NCI-H82 treated with DMSO at 0.1 percent for 48 hours (cell line): Measurements from ENCODE around the gene STK35.

Experiments used
- DNase-seq: peaks from one replicate; lab custom pipeline; 2025; ENCODE audit not compliant: unreplicated experiment; lab: John Stamatoyannopoulos, UW

STK35 gene

GRCh38 chr20:2133318-2134183 lies 31.9 kb downstream of the STK35 start:
- no peak for DNase-seq

- DNase-seq: no peak
Observed at GRCh38 chr20:2135013-2135412, 33.4 kb downstream of the STK35 start.

DNA sequence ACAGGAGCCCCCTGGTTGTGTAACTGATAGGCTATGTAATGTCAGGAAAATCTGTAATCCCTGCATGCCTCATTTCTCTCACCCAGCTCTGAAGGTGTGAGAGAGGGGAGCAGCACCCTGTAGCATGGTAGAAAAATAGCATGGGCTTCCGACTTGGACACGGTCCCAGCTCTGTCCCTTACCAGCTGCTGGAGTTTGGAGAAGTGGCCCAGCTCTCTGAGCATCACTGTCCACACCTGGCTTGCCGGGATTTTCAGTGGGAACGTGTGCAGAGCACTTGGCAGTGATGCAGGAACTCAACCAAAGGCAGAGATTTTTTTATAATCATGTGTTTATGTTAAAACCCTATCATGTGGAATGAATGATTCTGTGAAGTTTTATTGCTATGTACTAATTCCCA lies 34.6 kb downstream of the STK35 start:
- no peak for DNase-seq

- DNase-seq: no peak
Observed at GRCh38 chr20:2137552-2138201, 36.0 kb downstream of the STK35 start.

GRCh38 chr20:2138396-2138795 lies 36.8 kb downstream of the STK35 start:
- DNase-seq: no peak

GRCh38 chr20:2139250-2139649 lies 37.6 kb downstream of the STK35 start:
- DNase-seq: peak; percentile 79

DNA sequence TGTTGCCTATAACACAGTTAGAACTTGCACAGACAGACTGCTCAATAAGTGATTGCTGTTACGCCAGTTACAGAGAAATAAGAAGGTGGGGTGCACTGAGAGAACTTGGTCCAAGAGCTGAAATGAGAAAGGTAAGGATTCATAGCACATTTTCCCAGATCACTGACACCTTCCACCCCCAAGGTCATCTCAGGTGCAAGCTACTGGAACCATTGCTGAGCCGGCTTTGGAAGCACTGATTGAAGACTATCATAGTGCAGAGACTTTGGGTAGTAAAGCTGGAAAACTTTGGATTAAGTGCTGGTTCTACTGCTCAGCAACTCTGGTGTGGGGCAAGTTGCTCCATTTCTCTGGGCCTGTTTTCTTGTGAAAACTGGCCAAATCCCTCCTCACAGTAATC lies 38.1 kb downstream of the STK35 start:
- DNase-seq: no peak

GRCh38 chr20:2140561-2140960 lies 38.9 kb downstream of the STK35 start:
- no peak for DNase-seq

DNA sequence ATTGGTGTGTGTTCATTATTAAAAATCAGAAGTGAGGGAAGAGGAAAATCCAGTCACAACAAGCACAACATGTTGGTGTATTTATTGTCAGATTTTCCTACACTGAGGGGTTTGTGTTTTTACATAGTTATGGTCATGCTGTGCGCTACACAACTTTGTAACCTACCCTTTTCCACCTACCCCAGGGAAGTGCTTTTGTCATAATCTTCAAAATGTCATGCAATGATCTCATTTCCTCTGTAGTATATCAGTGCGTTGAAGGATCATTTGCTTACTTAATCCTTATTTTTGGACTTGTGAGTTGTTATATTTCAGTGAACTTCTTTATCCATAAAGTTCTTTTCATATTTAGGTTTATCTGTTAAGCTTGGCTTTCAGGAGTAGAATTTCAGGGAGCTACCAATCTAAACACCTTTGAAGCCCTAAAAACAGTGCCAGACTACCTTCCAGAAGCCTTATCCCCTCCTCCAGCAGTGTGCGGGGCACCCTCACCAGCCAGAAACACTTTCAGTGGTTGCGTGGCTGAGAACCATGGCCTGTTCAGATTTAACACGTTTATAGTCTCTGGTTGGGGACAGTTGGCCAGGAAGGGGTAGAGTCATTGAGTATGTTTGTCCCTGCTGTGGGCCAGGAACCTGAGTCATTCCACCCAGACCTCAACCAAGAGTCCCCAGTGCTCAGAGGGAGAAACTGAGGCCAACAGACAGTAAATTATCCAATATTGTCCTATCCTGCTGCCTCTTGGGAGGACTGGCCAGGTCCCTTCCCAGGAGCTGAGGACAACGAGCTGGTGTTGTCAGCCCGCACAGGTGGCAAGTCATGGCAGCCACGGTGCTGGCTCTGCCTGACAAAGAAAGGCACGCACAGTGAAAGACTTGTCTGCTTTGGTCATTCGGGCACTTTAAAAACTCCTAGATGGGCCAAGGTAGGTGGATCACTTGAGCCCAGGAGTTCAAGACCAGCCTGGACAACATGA lies 40.3 kb downstream of the STK35 start:
- DNase-seq: no peak

DNA sequence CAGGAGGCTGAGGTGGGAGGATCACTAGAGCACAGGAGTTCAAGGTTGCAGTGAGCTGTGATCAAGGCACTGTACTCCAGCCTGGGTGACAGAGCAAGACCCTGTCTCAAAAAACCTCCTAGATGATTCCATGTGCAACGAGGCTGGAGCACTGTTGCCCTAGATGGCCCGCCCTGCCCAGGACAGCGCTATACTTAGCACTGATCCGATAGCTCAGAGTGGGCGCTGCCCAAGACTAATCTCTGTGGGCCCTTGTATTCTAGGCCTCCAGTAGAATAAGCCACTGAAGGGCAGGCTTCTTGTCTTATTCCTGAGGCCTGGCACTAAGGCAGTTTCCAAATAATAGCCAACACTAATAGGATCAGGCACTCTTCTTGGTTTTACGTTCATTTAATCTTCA lies 41.0 kb downstream of the STK35 start:
- no peak for DNase-seq

- no peak for DNase-seq
Observed at GRCh38 chr20:2143594-2143993, 42.0 kb downstream of the STK35 start.

- no peak for DNase-seq
Observed at GRCh38 chr20:2144850-2145249, 43.2 kb downstream of the STK35 start.

DNA sequence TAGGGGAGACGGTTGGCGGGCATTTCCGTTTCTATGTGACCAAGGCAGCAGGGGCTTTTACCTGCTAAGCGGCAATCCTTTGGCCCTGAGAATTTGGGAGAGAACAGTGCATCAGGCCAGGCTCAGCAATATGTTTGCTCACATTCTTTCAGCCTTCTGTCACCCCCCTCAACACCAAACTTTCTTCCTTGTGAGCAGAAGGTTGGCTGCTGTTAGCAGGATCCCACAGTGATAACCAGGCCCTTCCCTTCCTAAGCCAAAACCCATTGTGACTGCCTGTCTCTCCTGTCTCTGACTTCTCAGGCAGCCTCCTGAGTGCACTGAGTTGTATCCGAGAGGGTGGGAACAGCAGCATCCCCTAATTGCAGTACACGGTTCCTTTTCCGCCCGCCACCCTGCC lies 43.7 kb downstream of the STK35 start:
- no peak for DNase-seq

DNA sequence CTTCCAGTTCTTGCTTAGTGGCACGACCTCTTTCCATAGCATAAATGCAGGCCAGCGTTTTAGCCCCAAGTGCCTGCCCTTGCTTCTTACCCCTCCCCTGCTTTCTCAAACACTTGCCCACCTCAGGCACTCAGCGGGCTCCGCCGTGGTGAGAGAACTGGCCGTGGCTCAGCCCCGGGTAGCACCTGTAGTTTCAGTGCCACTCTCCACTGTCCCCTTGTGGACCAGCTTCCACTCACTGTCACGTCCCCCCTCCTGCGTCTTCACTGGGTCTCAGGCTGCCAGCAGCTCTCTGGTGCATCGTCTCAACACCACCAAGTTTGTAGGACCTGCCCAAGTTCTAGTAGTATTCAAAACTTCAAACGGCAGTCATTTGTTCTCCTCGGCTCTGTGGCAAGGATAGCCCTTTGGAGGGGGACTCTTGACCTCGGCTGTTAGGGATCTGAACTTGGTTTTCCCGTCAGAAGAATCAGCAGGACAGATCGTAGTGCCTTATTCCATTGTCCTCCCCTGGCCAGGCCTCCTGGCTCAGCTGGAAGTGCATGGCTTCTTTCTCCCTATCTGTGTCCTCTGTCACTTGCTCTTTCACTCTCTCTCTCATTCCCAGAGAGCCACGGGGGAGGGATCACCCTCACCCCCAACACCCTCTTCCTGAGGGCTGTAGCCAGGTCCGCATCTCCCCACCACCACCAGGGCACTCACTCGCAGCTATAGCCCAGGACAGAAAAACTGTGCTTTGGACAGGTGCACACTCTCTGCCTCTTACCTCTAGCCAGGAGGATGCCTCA lies 44.6 kb downstream of the STK35 start:
- DNase-seq: no peak

DNA sequence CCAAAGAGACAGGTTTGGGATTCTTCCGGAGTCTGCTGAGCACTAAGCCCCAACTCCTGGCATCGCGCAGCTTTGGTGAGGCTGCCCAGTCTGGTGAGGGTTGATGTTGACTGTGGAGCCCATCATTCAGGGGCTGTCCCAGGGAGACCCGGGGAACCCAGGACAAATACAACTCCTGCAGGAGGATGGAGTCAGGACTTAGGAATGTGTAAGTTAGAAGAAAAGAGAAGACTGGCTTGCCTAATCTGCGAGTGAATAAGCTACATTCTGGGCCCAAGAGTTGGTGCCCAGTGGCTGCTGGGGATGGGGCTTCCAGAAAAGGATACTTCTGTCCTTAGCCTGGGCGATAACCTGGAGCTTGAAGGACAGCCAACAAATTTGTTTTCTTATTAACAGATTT lies 47.9 kb downstream of the STK35 start:
- no peak for DNase-seq

DNA sequence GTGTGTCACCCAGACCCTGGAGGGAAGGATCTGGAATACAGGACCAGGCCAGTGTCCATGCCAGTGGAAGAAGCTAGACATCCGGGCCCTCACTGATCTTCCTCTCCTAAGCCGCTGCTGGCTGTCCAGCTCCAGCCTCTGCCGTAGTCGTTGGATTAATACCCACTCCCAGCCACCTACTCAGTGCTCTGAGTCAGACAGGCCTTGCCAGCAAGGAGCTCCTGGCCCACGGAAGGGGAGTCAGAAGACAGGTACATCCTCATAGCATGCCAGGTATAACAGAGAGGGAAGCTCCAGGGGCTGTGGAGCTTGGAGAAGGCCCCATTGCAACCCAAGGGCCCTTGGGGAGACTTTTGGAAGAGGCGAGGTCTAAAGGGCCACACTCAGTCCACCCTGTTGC lies 49.0 kb downstream of the STK35 start:
- DNase-seq: no peak

- no peak for DNase-seq
Observed at GRCh38 chr20:2151858-2152281, 50.2 kb downstream of the STK35 start.

DNA sequence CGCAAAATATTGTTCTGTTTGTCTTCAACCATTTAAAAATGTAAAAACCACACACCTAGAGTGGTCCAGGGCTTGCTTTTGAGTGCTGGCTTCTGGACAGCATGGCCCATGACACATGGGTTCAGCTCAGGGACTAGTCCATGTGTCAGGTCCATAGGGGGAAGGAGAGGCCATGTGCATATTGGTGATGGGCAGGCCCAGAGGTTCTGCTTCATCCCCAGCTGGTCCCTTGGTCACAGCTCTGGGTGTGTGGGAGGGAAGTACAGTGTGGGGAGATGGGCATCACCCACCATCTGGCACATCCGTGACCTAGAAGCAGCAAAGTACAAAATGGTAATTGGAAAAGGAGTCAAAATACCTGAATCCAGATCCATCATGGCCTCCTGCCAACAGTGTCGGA lies 50.7 kb downstream of the STK35 start:
- no peak for DNase-seq

GRCh38 chr20:2153326-2153725 lies 51.7 kb downstream of the STK35 start:
- no peak for DNase-seq

- DNase-seq: no peak
Observed at GRCh38 chr20:2156224-2156623, 54.6 kb downstream of the STK35 start.
